ENCODE data around the gene NANOS3.

The NANOS3 gene

DNA sequence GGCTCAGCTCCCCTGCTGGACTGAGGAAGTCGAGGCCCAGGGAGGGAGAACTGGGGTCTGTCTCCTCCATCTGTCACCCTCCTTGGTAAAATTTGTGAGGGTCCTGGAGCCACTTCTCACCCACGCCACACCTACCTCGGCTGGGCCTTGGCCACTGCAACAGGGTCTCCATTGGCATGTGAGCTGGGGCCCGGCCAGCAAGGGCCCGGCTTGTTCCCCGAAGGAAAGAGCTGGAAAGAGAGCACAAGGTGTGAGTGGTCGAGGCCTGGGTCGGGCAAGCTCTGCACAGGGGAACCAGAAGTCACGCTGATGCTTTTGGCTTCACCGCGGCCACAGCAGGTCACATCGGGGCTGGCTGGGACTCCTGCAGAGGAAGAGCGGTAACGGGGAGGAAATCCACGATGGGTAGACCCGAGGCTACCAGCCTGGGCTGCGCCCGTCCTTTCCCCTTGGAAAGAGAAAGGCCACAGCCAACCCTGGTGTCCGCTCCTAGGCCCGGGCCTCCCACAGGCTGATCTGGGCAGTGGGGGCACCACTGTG lies 9.0 kb downstream of the NANOS3 start:
- no peak for DNase-seq (ENCODE audit: low read depth)

DNA sequence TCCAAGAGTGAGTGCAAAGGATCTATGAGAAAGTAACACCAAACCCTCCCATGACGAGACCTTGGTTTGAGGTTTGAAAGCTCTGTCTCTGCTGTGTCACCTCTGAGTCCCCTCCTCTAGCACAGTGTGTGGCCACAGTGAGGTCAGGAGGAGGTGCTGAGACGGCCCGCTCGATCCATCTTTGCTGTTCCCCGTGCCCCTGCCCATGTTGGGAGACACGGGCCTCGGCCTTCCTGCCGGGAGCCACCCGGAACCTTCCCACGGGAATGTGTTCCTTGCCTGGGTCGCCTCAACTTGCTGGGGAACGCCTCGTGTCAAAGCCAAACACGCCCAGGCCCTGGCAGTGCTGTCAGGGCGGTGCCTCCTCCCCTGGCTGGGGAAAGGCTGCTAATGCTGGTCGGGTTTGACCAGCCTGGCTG lies 10.1 kb downstream of the NANOS3 start:
- no peak for DNase-seq (ENCODE audit: low read depth)

DNA sequence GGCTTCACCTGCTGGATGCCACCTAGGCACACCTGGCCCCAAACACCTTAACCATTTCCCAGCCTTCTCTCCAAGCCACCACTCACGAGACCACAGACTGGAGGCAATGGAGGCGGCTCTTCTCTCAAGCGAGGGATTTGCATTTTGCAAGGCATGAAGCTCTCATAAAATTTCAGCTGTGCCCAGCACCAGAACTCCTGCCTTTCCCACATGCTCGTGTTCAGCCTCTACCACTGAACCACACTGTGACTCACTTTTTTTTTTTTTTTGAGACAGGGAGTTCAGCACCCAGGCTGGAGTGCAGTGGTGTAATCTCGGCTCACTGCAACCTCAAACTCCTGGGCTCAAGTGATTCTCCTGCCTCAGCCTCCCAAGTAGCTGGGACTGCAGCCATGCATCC lies 10.6 kb downstream of the NANOS3 start:
- peak; percentile 35 for DNase-seq (ENCODE audit: low read depth)

DNA sequence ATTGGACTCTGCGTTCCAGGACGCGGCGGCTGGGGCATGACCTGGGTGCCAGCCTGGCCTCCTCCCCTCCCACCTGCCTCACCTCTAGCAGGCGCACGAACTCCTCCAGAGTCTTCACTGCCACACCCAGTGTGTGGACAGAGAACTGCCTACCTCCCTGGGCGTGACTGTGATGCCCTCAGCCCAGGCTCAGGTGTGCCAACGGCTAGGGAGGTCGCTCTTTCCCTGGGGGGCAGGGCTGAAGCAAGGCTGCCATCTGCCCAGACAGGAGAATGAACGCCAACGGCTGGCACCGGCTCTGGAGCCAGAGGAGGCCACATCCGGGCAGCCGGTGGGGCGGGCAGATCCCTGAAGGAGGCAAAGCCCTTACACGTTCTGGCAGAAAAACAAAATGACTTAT lies 11.3 kb downstream of the NANOS3 start:
- DNase-seq (ENCODE audit: low read depth) = no peak

DNA sequence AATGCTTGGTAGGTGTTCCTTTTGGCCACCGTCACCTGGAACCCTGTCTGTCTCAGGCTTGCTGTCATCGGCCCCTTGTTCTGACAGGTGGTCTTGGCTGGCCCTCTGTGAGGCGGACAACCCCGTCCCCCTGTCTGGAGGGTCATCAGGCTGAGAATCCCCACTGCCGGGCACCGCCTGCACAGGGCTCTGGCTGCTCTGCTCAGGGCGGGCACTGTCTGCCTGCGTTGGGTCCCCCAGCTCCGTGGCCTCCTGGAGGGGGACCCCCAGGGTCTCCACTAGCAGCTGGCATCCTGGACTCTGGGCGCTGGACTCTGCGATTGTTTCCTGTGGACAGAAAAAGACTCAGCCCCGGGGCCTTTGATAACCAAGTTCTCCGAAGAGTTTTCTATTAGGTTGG lies 13.2 kb downstream of the NANOS3 start:
- no peak for DNase-seq (ENCODE audit: low read depth)

DNA sequence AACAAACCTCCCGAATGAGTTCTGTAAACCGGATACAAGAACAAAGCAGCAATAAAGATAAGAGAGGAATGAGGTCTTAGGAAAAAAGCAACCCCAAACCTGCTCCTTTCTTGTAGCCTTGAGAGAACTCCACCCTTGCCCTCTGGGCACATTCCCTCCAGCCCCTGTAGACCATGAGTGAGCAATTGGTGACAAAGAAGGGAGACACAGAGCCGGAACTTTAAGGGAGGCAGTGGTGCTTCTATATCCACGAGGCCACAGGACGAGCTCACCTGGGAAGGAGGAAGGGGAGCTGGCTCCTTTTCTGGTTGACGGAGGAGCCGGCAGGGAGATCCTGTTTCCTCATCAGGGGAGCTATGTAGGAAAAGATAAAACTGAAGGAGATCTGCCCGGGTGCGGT lies 15.9 kb downstream of the NANOS3 start:
- DNase-seq (ENCODE audit: low read depth) = no peak

DNA sequence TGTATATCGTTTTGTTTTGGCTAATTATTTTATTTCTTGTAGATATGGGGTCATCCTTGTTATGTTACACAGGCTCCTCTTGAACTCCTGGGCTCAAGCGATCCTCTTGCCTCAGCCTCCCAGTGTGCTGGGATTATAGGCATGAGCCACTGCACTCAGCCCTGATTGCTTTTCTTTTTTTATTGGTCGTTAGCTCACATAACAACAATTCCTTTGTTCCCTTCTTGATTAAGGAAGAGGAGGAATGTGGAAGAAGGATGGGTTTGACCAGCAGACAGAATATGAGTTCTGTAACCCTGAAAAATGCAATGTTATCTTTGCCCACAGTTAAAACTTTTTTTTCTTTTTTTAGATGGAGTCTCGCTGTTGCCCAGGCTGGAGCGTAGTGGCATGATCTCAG lies 17.6 kb downstream of the NANOS3 start:
- DNase-seq (ENCODE audit: low read depth) = no peak

DNA sequence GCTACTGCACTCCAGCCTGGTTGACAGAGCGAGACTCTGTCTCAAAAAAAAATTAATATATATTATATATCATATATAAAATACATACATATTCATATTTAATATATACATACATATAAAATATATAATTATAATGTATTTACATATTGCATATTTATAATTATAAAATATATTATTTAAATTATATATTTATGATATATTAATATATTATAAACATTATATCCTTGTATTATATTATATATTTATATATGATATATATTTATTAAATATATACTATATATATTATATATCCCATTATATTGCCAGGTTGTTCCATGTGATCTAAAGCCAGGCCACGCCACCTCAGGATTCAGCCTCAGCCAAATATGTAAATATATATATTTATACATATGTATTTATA lies 19.3 kb downstream of the NANOS3 start:
- no peak for DNase-seq (ENCODE audit: low read depth)

DNA sequence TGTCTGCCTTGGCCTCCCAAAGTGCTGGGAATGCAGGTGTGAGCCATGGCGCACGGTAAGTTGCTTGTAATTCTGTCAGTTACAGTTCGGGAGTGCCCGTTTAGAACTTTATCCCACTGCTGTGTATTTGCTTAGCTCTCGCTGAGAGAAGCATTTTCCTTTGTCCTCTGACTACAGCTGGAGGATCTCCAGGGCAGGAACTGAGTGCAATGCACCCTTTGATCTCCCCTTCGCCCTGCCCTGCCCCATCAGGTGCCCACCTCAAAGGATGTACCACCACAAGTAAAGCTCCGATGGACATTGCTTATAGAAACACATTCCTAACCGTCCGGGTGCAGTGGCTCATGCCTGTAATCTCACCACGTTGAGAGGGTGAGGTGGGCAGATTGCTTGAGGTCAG lies 22.5 kb downstream of the NANOS3 start:
- no peak for DNase-seq (ENCODE audit: low read depth)

DNA sequence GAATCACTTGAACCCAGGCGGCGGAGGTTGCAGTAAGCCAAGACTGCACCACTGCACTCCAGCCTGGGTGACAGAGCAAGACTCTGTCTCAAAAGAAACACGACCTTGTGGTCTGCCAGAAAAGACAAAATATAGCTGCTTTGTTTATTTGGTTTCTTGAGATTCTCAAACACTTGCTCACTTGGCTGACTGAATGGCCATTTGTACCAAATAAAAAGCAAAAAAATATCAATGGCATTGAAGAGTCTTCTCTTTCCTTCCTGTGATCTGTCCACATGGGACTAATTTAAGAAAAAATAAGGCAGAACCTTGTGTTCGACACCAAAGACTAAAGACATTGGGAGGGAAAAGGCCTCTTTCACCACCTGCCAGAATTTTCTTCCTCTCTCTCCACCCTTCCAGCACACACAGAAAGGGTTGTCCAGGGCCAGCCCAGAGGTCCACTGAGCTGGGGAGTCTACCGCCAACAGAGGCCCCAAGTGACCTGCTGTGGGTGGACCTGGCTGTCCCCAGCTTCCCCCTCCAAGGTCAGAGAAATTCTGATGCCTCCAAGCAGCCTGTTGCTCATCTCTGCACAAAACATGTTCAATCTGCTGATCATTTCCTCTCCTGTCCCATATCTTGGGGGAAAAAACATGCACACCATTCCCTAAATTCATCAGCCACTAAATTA lies 23.1 kb downstream of the NANOS3 start:
- peak; percentile 20 for DNase-seq (ENCODE audit: low read depth)

DNA sequence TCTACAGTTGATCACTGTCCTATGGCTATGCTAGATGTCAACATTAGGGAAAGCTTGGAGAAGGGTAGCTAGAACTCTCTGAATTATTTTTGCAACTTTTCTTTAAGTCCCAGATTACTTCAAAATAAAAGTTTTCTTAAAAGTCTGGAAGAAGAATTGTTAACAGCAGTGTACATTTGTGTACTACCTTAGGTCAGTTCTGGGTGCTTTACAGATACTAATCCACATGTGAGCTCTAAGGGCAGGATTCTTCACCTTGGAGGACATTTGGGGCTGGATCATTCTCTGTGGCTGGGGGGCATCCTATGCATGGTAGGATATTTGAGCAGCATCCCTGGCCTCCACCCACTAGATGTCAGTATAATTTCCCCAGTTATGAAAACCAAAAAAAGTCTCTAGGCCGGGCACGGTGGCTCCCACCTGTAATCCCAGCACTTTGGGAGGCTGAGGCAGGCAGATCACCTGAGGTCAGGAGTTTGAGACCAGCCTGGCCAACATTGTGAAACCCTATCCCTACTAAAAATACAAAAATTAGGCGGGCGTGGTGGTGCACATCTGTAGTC lies 26.1 kb downstream of the NANOS3 start:
- DNase-seq (ENCODE audit: low read depth) = no peak

DNA sequence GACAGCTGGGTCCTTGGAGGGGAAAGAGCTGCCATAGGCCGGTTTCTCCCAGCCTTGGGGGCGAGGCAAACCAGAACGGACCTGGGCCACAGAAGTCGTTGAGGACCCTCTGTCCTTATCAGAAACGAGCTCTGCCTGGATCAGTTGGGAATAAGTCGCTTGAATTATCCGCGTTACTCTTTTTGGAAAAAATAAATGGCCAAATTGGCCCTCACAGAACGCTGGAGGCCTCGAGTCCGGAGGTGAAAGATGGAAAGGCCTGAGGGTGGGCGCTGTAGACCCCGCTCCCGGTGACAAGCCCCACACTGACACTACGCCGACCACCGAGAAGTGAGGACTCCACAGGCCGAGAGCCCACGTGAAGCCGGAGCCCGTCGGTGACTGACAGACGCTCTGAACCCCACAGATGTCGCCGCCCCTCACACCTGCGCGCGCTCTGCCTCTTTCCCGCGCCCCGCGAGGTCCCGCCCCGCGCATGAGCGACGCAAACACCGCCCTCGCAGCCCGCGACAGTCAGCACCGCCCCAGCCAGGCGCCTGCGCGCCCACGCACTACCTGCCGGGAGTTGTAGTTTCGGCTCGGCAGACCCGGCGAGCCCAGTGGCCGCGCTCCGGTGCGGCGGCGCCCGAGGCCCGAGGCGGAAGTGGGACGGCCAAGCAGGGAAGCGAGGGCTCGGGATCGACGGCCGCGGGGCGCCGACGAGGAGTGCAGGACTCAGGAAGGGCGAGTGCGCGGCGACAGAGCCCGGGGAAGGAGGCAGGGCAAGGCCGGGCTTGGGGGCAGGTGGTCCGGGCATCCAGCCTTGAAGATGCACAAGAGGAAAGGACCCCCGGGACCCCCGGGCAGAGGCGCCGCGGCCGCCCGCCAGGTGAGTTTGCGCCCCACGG lies 28.9 kb downstream of the NANOS3 start, which contains the start of the genes BRME1 and CC2D1A:
BRME1 (minus strand) TSS at position 484 of the 887 bp plus-strand sequence. CDS start 1,225 bp downstream, outside the sequence.
CC2D1A (plus strand) TSS at position 568 of the 887 bp plus-strand sequence; CDS start at position 809, 241 bp downstream.
- DNase-seq (ENCODE audit: low read depth) = peak; percentile 79

DNA sequence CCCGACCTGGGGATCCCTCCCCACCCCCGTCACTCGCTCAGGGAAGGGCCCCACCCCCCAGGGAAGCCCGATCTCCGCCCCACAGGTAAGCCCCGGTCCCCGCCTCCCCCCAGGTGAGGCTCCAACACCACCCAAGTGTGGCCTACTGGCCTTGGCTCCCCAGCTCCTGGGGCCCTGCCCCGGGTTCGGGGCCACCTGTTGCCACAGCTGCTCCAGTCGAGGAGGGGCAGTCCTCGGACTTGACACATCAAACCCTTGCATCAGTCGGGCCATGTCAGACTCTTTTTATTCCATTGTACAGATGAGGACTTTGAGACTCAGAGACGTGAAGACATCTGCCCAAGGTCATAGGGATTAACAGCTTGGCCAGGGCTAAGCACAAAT lies 29.6 kb downstream of the NANOS3 start:
- no peak for DNase-seq (ENCODE audit: low read depth)

DNA sequence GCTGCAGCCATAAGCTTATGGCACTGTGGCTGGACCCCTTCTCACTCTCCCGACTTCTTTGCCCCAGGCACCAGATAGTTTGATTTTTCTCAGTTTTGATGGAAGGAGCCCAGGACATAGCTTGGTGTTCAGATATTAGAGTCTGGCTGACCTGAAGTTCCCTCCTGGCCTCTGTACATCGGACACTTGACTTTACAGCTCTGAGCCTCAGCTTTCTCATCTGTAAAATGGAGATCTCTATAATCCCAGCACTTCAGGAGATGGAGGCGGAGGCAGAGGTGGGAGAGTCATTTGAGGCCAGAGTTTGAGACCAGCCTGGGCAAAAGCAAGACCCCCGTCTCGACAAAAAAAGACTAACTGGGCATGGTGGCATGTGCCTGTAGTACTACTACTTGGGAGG lies 30.0 kb downstream of the NANOS3 start:
- no peak for DNase-seq (ENCODE audit: low read depth)

DNA sequence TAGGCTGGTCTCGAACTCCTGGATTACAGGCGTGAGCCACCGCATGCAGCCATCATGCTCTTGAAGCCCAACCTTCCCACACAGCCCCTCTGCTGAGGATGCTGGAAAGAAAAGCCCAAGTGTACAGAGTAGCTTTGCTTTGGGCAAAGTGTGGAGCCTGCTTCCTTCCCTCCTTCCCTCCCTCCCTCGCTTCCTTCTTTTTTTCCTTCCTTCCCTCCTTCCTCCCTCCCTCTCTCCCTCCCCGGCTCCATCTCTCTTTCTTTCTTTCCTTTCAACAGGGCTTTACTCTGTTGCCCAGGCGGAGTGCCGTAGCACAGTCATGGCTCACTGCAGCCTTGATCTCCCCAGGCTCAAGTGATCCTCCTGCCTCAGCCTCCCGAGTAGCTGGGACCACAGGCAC lies 31.7 kb downstream of the NANOS3 start:
- no peak for DNase-seq (ENCODE audit: low read depth)

DNA sequence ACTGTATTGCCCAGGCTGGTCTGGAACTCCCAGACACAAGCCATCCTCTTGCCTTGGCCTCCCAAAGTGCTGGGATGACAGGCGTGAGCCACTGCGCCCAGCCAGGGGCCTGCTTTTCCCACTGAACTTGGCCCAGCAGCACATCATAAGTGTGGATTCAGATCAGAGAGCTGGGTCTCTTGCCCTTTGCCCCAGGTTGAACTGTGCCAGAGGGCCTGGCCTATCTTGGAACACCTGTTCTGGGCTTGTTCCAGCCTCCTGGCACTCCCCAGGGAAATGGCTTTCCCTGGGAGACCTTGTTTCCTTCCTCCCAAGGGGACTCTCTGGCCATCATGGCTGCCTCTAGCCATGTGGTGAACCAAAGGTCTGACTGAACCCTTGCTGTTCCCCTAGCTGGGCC lies 32.5 kb downstream of the NANOS3 start:
- no peak for DNase-seq (ENCODE audit: low read depth)

DNA sequence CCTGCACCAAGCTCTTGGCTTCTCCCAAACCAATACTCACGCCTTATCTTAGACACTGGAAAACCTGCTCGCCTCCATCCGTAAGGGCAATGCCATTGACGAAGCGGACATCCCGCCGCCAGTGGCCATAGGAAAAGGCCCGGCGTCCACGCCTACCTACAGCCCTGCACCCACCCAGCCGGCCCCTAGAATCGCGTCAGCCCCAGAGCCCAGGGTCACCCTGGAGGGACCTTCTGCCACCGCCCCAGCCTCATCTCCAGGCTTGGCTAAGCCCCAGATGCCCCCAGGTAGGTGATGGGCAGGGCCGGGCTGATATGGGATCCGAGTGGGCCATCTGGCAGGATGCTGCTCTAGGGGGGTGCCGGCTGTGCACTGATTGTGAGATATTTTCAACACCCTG lies 36.4 kb downstream of the NANOS3 start:
- no peak for DNase-seq (ENCODE audit: low read depth)

DNA sequence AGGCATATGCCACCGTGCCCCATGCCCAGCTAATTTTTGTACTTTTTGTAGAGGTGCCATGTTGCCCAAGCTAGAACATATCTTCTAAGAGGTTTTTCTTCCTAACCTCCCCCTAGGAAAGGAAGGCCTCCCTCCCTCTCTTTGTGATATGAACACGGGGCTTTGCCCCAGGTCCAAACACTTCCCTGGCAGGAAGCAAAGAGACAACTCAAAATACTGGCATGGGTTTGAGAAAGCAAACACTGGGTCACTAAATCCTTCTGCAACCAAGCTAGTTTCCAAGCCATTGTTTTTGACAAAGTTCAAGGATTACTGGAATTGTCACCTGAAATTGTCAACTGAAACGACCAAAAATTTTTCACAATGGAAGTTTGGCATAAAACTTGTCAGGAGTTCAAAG lies 37.8 kb downstream of the NANOS3 start:
- DNase-seq (ENCODE audit: low read depth) = no peak

DNA sequence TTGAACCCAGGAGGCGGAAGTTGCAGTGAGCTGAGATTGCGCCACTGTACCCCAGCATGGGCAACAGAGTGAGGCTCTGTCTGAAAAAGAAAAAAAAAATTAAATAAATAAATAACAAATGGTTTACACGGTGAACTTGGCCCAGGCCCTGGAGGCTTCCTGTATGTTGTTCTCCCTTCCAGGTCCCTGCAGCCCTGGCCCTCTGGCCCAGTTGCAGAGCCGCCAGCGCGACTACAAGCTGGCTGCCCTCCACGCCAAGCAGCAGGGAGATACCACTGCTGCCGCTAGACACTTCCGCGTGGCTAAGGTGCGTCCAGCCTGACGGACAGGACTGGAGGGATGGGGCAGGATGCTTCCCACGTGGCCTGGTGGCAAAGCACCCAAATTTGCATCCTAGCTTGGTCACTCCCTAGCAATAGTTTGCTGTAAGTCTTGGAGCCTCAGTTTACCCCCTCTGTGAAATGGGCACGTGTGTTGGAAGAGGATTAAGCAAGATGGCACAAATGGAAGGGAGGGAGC lies 41.0 kb downstream of the NANOS3 start:
- DNase-seq (ENCODE audit: low read depth) = no peak

DNA sequence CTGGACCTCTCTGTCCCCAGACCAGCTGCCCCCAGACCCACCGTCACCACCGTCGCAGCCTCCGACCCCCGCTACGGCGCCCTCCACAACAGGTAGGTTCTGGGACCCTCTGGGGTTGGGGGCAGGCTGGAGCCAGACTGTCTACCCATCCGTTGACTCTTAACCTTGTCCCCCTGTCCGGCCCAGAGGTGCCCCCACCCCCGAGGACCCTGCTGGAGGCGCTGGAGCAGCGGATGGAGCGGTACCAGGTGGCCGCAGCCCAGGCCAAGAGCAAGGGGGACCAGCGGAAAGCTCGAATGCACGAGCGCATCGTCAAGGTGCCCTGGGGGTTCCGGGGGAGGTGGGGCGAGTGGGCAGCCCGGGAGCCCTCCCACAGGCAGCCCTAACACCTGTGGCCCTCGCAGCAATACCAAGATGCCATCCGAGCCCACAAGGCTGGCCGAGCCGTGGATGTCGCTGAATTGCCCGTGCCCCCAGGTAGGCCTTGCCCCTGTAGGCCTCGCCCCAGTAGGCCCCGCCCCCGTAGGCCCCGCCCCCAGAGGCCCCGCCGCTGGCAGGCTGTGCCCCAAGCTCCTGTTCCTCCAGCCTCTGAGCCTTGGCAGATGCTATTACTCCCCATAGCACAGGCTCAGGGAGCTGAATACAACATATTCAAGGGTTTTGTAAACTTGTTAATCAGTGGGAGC lies 41.9 kb downstream of the NANOS3 start:
- no peak for DNase-seq (ENCODE audit: low read depth)

DNA sequence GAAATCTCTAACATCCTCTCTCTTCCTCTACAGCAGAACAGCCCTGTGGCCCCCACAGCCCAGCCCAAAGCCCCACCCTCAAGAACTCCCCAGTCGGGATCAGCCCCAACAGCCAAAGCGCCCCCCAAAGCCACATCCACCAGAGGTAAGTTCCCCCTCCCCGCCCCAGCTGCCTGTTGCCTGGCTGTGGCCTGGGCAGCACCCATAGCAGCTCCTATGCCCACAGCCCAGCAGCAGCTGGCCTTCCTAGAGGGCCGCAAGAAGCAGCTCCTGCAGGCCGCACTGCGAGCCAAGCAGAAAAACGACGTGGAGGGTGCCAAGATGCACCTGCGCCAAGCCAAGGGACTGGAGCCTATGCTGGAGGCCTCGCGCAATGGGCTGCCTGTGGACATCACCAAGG lies 43.6 kb downstream of the NANOS3 start:
- no peak for DNase-seq (ENCODE audit: low read depth)
